Activated CD4-positive, alpha-beta T cell treated with anti-CD3 and anti-CD28 coated beads for 24 hours (primary cell): ENCODE measurements around the gene ZNF587.
"Not testable (repeated sequence)": the region's sequence is repeated elsewhere in the genome, so short reads cannot be mapped to it uniquely, and the experiment has no call there.

Experiments
- DNase-seq, 2 donors: peaks; one replicate each; pipeline ENCODE4 v3.0.0-alpha.2; 2020; ENCODE audit warnings: low read depth in 2 of 2

The ZNF587 gene

GRCh38 chr19:57821501-57821900, 28.2 kb upstream of the ZNF587 start:
- not testable (repeated sequence) for DNase-seq

- DNase-seq: not testable (repeated sequence)
Observed at GRCh38 chr19:57823155-57823554, 26.5 kb upstream of the ZNF587 start.

- not testable (repeated sequence) for DNase-seq
Observed at GRCh38 chr19:57823608-57824007, 26.1 kb upstream of the ZNF587 start.

- DNase-seq: no peak
Observed at GRCh38 chr19:57825511-57825910, 24.1 kb upstream of the ZNF587 start.

- no peak for DNase-seq
Observed at GRCh38 chr19:57829316-57829715, 20.3 kb upstream of the ZNF587 start.

GRCh38 chr19:57830071-57830602, 19.5 kb upstream of the ZNF587 start, which contains the start of gene ZNF587B:
ZNF587B (plus strand) TSS chr19:57830299; CDS start chr19:57830529, 230 bp downstream.
- DNase-seq: no peak

GRCh38 chr19:57836991-57837390, 12.7 kb upstream of the ZNF587 start:
- DNase-seq: not testable (repeated sequence)

- DNase-seq: not testable (repeated sequence)
Observed at GRCh38 chr19:57838622-57839191, 11.0 kb upstream of the ZNF587 start.

GRCh38 chr19:57841122-57841763, 8.4 kb upstream of the ZNF587 start:
- DNase-seq: no peak

GRCh38 chr19:57847164-57847563, 2.5 kb upstream of the ZNF587 start:
- not testable (repeated sequence) for DNase-seq

GRCh38 chr19:57849162-57849665, 445 bp upstream of the ZNF587 start:
- DNase-seq: not testable (repeated sequence)

- no peak for DNase-seq
Observed at GRCh38 chr19:57850553-57851017, 926 bp downstream of the ZNF587 start.

- DNase-seq: not testable (repeated sequence)
Observed at GRCh38 chr19:57851812-57852603, 2.3 kb downstream of the ZNF587 start.

- not testable (repeated sequence) for DNase-seq
Observed at GRCh38 chr19:57854117-57854516, 4.5 kb downstream of the ZNF587 start.

GRCh38 chr19:57862351-57862750, 12.7 kb downstream of the ZNF587 start:
- DNase-seq: not testable (repeated sequence)

- DNase-seq: no peak
Observed at GRCh38 chr19:57867868-57868492, 18.3 kb downstream of the ZNF587 start.

GRCh38 chr19:57869655-57870054, 20.0 kb downstream of the ZNF587 start:
- DNase-seq: not testable (repeated sequence)

GRCh38 chr19:57870225-57870624, 20.6 kb downstream of the ZNF587 start:
- no peak for DNase-seq

GRCh38 chr19:57872450-57872849, 22.8 kb downstream of the ZNF587 start:
- no peak for DNase-seq

GRCh38 chr19:57873883-57874799, 24.5 kb downstream of the ZNF587 start:
- not testable (repeated sequence) for DNase-seq
